C4-2B (cell line): ENCODE measurements around the gene MRPL55.

ENCODE experiments used
- H3K27ac ChIP-seq: fragments of 450-650 bp; 2 replicates; pipeline ENCODE4 v1.5.1; 2017
- ZFX ChIP-seq: fragments of 450-650 bp; IDR thresholded peaks from 2 replicates; pipeline ENCODE4 v1.6.1; 2017
- TF ChIP-seq, protein P1 (sequence below): fragments of 450-650 bp; conservative IDR thresholded peaks from 2 replicates; pipeline ENCODE4 v1.5.1; 2017; ENCODE audit warnings: mild to moderate bottlenecking

The MRPL55 gene

GRCh38 chr1:228081578-228082213 lies 27.4 kb downstream of the MRPL55 start:
- H3K27ac ChIP-seq: peak overlapping the region; percentile 99
- TF ChIP-seq ZFX: peak; percentile 45; the same call in 1 of the 2 replicates
- TF ChIP-seq, protein P1, sequence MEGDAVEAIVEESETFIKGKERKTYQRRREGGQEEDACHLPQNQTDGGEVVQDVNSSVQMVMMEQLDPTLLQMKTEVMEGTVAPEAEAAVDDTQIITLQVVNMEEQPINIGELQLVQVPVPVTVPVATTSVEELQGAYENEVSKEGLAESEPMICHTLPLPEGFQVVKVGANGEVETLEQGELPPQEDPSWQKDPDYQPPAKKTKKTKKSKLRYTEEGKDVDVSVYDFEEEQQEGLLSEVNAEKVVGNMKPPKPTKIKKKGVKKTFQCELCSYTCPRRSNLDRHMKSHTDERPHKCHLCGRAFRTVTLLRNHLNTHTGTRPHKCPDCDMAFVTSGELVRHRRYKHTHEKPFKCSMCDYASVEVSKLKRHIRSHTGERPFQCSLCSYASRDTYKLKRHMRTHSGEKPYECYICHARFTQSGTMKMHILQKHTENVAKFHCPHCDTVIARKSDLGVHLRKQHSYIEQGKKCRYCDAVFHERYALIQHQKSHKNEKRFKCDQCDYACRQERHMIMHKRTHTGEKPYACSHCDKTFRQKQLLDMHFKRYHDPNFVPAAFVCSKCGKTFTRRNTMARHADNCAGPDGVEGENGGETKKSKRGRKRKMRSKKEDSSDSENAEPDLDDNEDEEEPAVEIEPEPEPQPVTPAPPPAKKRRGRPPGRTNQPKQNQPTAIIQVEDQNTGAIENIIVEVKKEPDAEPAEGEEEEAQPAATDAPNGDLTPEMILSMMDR: no peak

DNA sequence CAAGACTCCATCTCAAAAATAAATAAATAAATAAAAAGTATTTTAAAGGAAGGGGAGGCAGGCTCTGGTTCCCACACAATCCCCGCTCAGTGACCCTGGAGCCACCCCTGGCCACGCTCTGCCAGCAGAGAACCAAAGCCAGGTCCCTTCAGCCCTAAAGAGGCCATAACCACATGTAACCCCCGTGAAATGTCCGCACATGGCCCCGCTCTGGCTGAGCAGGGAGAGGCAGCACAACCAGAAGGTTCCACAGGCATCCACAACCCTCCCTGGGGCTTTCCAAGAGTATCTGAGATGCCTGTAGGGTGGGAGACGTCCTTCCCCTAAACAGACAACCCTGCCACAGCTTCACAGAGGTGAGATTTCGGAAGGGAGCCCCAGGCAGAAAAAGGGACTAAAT lies 28.0 kb downstream of the MRPL55 start:
- TF ChIP-seq, protein P1: no peak
- no peak for TF ChIP-seq ZFX
- peak overlapping the region; percentile 99 for H3K27ac ChIP-seq

GRCh38 chr1:228079601-228080263 lies 29.4 kb downstream of the MRPL55 start:
- TF ChIP-seq, protein P1: no peak
- TF ChIP-seq ZFX: no peak
- no peak overlapping the region for H3K27ac ChIP-seq

- no peak overlapping the region for H3K27ac ChIP-seq
- no peak for TF ChIP-seq ZFX
- TF ChIP-seq, protein P1: no peak
Measured at GRCh38 chr1:228079013-228079412, 30.1 kb downstream of the MRPL55 start.

DNA sequence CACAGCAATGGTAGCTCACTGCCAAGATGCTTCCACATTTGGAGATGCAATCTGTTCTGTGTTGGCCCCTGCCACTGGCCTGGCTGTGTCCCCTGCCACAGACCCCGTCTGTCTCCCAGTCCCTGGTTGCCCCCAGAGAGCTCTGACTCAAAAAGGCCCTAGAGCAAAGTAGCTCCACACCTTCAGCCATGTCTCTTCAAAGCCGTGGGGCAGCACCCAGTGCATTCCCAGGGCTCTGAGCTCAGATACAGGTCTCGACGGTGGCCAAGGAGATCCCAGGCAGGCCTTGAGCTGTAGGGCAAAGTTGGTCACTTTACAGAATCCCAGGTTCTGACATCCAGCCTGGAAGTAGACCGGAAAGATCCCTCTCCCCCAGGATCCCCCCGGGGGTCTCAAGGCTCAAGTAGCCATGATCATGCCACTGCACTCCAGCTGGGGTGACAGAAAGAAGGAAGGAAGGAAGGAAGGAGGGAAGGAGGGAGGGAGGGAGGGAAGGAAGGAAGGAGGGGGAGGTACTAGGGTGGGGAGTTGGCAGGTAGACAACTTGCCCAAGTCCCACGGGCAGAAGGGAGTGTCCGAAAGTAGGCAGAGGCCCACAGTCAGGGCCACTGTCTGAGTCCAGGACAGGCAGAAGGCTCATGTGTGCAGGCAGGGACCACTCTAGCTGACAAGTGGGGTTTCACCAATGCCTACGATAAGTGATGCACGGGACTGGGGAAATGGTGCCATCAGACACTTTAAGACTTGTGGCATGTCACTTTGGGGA lies 31.4 kb downstream of the MRPL55 start:
- TF ChIP-seq ZFX: no peak
- TF ChIP-seq, protein P1: no peak
- H3K27ac ChIP-seq: no peak overlapping the region

- TF ChIP-seq ZFX: no peak
- TF ChIP-seq, protein P1: no peak
- H3K27ac ChIP-seq: no peak overlapping the region
Measured at GRCh38 chr1:228076796-228077430, 32.2 kb downstream of the MRPL55 start.
